ENCODE data around the gene LITAF. TPM values are rescaled to one million over a fixed set of nuclear protein-coding genes. Genes with fewer than 3 reads are reported as not detected.

Gene LITAF
- total RNA-seq, 1 experiment from 2014 or later: 84.2 TPM

DNA sequence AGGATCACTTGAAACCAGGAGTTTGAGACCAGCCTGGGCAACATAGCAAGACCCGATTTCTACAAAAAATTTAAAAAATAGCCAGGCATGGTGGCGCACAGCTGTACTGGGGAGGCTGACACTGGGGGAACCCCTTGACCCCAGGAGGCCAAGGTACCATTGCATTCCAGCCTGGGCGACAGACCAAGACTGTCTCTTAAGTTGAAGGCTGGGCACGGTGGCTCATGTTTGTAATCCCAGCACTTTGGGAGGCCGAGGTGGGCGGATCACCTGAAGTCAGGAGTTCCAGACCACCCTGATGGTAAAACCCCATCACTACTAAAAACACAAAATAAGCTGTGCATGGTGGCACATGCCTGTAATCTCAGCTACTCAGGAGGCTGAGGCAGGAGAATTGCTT, 74.9 kb downstream of the LITAF start:
- Histone ChIP-seq H2AFZ (ENCODE audit: low read depth, low read length, poor library complexity, severe bottlenecking) (no peak overlapping the region), H3K79me2 (ENCODE audit: insufficient read depth, low read length) (no peaks in the 10 kb centered on the region), H3K4me3 (replicated peaks in 1 of 2; ENCODE audit: low read depth in 1 of 2, low read length in 2 of 2) (no peak overlapping the region), H3K9me3 (ENCODE audit: control insufficient read depth in 1 of 2, insufficient read depth in 1 of 2, low read depth in 1 of 2, low read length in 2 of 2) (no peaks in the 10 kb centered on the region), H3K27ac (ENCODE audit: low read depth, low read length) (no peak overlapping the region), H3K4me2 (ENCODE audit: low read length) (no peak overlapping the region), H3K27me3 (ENCODE audit: insufficient read depth, low read length) (no peaks in the 10 kb centered on the region), H3K9me2 (ENCODE audit: insufficient read depth) (no peaks in the 10 kb centered on the region), H4K20me1 (ENCODE audit: insufficient read depth) (no peaks in the 10 kb centered on the region), H3K9ac (ENCODE audit: low read length) (no peak overlapping the region), H3K4me1 (ENCODE audit: control insufficient read depth in 1 of 2, insufficient read depth in 2 of 2, low read length in 2 of 2) (peaks cover 0 to 2% of the 10 kb centered on the region in 2 experiments; a peak in 2 of 4 replicates), H3K36me3 (ENCODE audit: control insufficient read depth in 1 of 2, insufficient read depth in 2 of 2, low read length in 2 of 2) (no peaks in the 10 kb centered on the region)
- intact Hi-C loops (cut with micrococcal nuclease): no loop called here
- ChIA-PET POLR2A (no interaction called here), RAD21 (ENCODE audit: low non-redundant PET in 1 of 2, low total read pairs in 2 of 2, uncharacterized antibody in 2 of 2, unreplicated experiment in 2 of 2) (no interaction called here), CTCF (no interaction called here)
- DNase-seq (ENCODE audit: low read depth, low spot score) (no peak), ATAC-seq (no peak)
- TF ChIP-seq SP1 (IDR thresholded peaks at IDR 0.05; ENCODE audit: low read depth) (no peak), POLR2AphosphoS5 (IDR thresholded peaks at IDR 0.05; ENCODE audit: low read depth, low read length) (no peak), CBX3 (IDR thresholded peaks at IDR 0.05; ENCODE audit: low read depth) (no peak), POLR2A (IDR thresholded peaks at IDR 0.05; ENCODE audit: borderline replicate concordance, extremely low read depth, insufficient read depth, insufficient read length) (no peak), EZH2 (IDR thresholded peaks at IDR 0.05) (no peak), SIN3A (IDR thresholded peaks at IDR 0.05; ENCODE audit: low read depth) (no peak), ZNF274 (IDR thresholded peaks at IDR 0.05; ENCODE audit: low read depth, low read length) (no peak), TCF7L2 (IDR thresholded peaks at IDR 0.05; ENCODE audit: borderline replicate concordance, extremely low read depth, insufficient read depth, insufficient read length) (no peak), REST (IDR thresholded peaks at IDR 0.05; ENCODE audit: low read depth) (no peak), CTCF (IDR thresholded peaks at IDR 0.05 in 2 of 3, conservative IDR thresholded peaks at IDR 0.05 in 1 of 3; ENCODE audit: borderline replicate concordance in 1 of 3, insufficient read depth in 1 of 3, low read depth in 2 of 3, low read length in 2 of 3) (no peak), CEBPB (IDR thresholded peaks at IDR 0.05; ENCODE audit: low read depth) (no peak), RAD21 (IDR thresholded peaks at IDR 0.05; ENCODE audit: low read depth) (no peak), EZH2phosphoT487 (IDR thresholded peaks at IDR 0.05; ENCODE audit: borderline replicate concordance) (no peak), ZBTB33 (IDR thresholded peaks at IDR 0.05; ENCODE audit: extremely low read depth, insufficient replicate concordance, low read length) (no peak), FOSL1 (IDR thresholded peaks at IDR 0.05; ENCODE audit: low read depth) (no peak), YY1 (IDR thresholded peaks at IDR 0.05; ENCODE audit: extremely low read depth, insufficient replicate concordance, low read depth, low read length) (no peak), ZFX (IDR thresholded peaks at IDR 0.05) (no peak), MAX (IDR thresholded peaks at IDR 0.05) (no peak)
- TF ChIP-seq, protein P1, sequence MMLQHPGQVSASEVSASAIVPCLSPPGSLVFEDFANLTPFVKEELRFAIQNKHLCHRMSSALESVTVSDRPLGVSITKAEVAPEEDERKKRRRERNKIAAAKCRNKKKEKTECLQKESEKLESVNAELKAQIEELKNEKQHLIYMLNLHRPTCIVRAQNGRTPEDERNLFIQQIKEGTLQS (IDR thresholded peaks at IDR 0.05): no peak
- BruUV-seq (replicated peaks): no TSS peak

Measured in HCT116 (cell line).